SK-N-SH (cell line): Measurements from ENCODE around the gene PMEPA1. TPM values are rescaled to one million over a fixed set of nuclear protein-coding genes. Genes with fewer than 3 reads are reported as not detected.

Experiments
- CTCF ChIA-PET: fragments of 300-600, 350-600 bp; formaldehyde crosslinking; extraction: SDS; loops from one replicate; lab custom pipeline; 2021; lab: Yijun Ruan, JAX
- POLR2A ChIA-PET: fragments of 350-600 bp; sonication (Branson Sonifier 250); formaldehyde crosslinking; extraction: SDS; loops from one replicate; lab custom pipeline; 2020; ENCODE audit warnings: antibody characterized with exemption, inconsistent platforms; lab: Yijun Ruan, JAX
- DNase-seq: peaks from one replicate; pipeline ENCODE4 v3.0.0; 2012
- H2AFZ ChIP-seq: fragments of 200-600 bp; sonication (generic); 2 replicates; pipeline ENCODE4 v1.8.1; 2016; ENCODE audit warnings: antibody characterized with exemption, mild to moderate bottlenecking, low read depth
- H3F3A ChIP-seq: fragments of 200-600 bp; sonication (generic); replicated peaks from 2 replicates; pipeline ENCODE3; 2016; ENCODE audit warnings: antibody characterized with exemption, mild to moderate bottlenecking; ENCODE audit not compliant: insufficient read depth
- H3K27ac ChIP-seq, 2 experiments: fragments of 200-500 bp in 1 of 2; fragments of 200-600 bp in 1 of 2; sonication (Bioruptor generic) in 1 of 2; sonication (generic), shearing (Covaris generic) in 1 of 2; 2 replicates each; pipeline versions ENCODE4 v1.5.1 to v1.6.1; 2014 to 2016; ENCODE audit warnings: low read depth in 2 of 2, inconsistent platforms in 1 of 2, low read length in 1 of 2, mild to moderate bottlenecking in 1 of 2, mixed read lengths in 1 of 2
- H3K27me3 ChIP-seq: fragments of 200-600 bp; sonication (generic), shearing (Covaris generic); 2 replicates; pipeline ENCODE4 v1.6.1; 2016; ENCODE audit warnings: mixed run types; ENCODE audit not compliant: insufficient read depth
- H3K36me3 ChIP-seq, 2 experiments: fragments of 200-500 bp in 1 of 2; fragments of 200-600 bp in 1 of 2; sonication (Bioruptor generic) in 1 of 2; sonication (generic) in 1 of 2; replicated peaks in 1 of 2; 2 replicates each; pipeline versions ENCODE3 to v1.5.1; 2014 to 2016; ENCODE audit warnings: low read length in 1 of 2, mild to moderate bottlenecking in 1 of 2; ENCODE audit not compliant: insufficient read depth in 2 of 2, control insufficient read depth in 1 of 2
- H3K4me1 ChIP-seq, 2 experiments: fragments of 200-500 bp in 1 of 2; fragments of 200-600 bp in 1 of 2; sonication (Bioruptor generic) in 1 of 2; sonication (generic), shearing (Covaris generic) in 1 of 2; 2 replicates each; pipeline versions ENCODE4 v1.5.1 to v1.6.1; 2014 to 2016; ENCODE audit warnings: low read depth in 1 of 2, low read length in 1 of 2, mixed run types in 1 of 2; ENCODE audit not compliant: insufficient read depth in 2 of 2, control insufficient read depth in 1 of 2
- H3K4me2 ChIP-seq: fragments of 200-600 bp; sonication (generic), shearing (Covaris generic); 2 replicates; pipeline ENCODE4 v1.6.1; 2017; ENCODE audit warnings: mixed run types
- H3K4me3 ChIP-seq, 2 experiments: fragments of 200-500 bp in 1 of 2; fragments of 200-600 bp in 1 of 2; sonication (Bioruptor generic) in 1 of 2; sonication (generic), shearing (Covaris generic) in 1 of 2; 2 replicates each; pipeline versions ENCODE4 v1.5.1 to v1.8.1; 2014 to 2016; ENCODE audit warnings: low read depth in 2 of 2, inconsistent platforms in 1 of 2, low read length in 1 of 2, mild to moderate bottlenecking in 1 of 2, mixed read lengths in 1 of 2, moderate library complexity in 1 of 2
- H3K79me2 ChIP-seq: fragments of 200-600 bp; sonication (generic); 2 replicates; pipeline ENCODE4 v1.8.1; 2017; ENCODE audit warnings: mild to moderate bottlenecking; ENCODE audit not compliant: insufficient read depth
- H3K9ac ChIP-seq: fragments of 200-600 bp; sonication (generic); 2 replicates; pipeline ENCODE4 v1.6.1; 2017; ENCODE audit warnings: mixed run types
- H3K9me2 ChIP-seq: fragments of 200-600 bp; sonication (generic); 2 replicates; pipeline ENCODE4 v1.6.1; 2017; ENCODE audit warnings: mixed run types
- H3K9me3 ChIP-seq: fragments of 200-600 bp; sonication (generic); 2 replicates; pipeline ENCODE4 v1.6.1; 2017; ENCODE audit warnings: mixed run types, mild to moderate bottlenecking, moderate library complexity
- H4K20me1 ChIP-seq: fragments of 200-600 bp; sonication (generic); 2 replicates; pipeline ENCODE4 v1.6.1; 2017; ENCODE audit warnings: mild to moderate bottlenecking, mixed run types; ENCODE audit not compliant: insufficient read depth
- EP300 ChIP-seq, 2 experiments: IDR thresholded peaks; 2 replicates each; pipeline versions ENCODE4 v1.4.0 to v1.6.1; 2012; ENCODE audit warnings: borderline replicate concordance in 1 of 2, low read depth in 1 of 2, low read length in 1 of 2
- FOSL2 ChIP-seq: IDR thresholded peaks from 2 replicates; pipeline ENCODE4 v1.4.0; 2012; ENCODE audit warnings: low read depth, mild to moderate bottlenecking, moderate library complexity, borderline replicate concordance
- FOXJ3 ChIP-seq: sonication (generic); formaldehyde crosslinking; IDR thresholded peaks from 2 replicates; pipeline ENCODE4 v1.5.1; 2020; ENCODE audit warnings: mild to moderate bottlenecking, missing genetic modification reagents
- GABPA ChIP-seq: IDR thresholded peaks from 2 replicates; pipeline ENCODE4 v1.4.0; 2012; ENCODE audit warnings: low read depth, mild to moderate bottlenecking
- GATA2 ChIP-seq: sonication (generic); formaldehyde crosslinking; IDR thresholded peaks from 2 replicates; pipeline ENCODE4 v1.5.0; 2020; ENCODE audit warnings: mild to moderate bottlenecking, missing genetic modification reagents
- MAX ChIP-seq: IDR thresholded peaks from 2 replicates; pipeline ENCODE4 v1.4.0; 2012; ENCODE audit warnings: low read depth
- POLR2AphosphoS5 ChIP-seq: IDR thresholded peaks from 2 replicates; pipeline ENCODE4 v1.6.1; 2012; ENCODE audit warnings: low read depth, low read length
- RCOR1 ChIP-seq: fragments of 150-350 bp; IDR thresholded peaks from 2 replicates; pipeline ENCODE4 v1.6.1; 2017; ENCODE audit warnings: antibody characterized with exemption, low read length
- RFX5 ChIP-seq: IDR thresholded peaks from 2 replicates; pipeline ENCODE4 v1.6.1; 2012; ENCODE audit warnings: mild to moderate bottlenecking, improper control_type of control experiment, low read length
- SMC3 ChIP-seq: IDR thresholded peaks from 2 replicates; pipeline ENCODE4 v1.6.1; 2012; ENCODE audit warnings: low read depth, low read length, improper control_type of control experiment
- TCF12 ChIP-seq: IDR thresholded peaks from 2 replicates; pipeline ENCODE4 v1.4.0; 2012
- WGBS: methylation state at CpG from one replicate; pipeline ENCODE4 v1.1.6; 2017; ENCODE audit warnings: low lambda C conversion rate; 5-methylcytosine and 5-hydroxymethylcytosine counted together
- polyA plus RNA-seq, 3 experiments: library from polyadenylated mRNA; depleted of rRNA; stranded (reverse); fragments of >200 nt; gene quantifications; 2 replicates each; pipeline ENCODE4 v1.2.3, GENCODE V29; 2012
- TF ChIP-seq, protein P1 (sequence below): IDR thresholded peaks from 2 replicates; pipeline ENCODE4; 2012
- TF ChIP-seq, protein P2 (sequence below): IDR thresholded peaks from 2 replicates; pipeline ENCODE4 v1.6.1; 2012; ENCODE audit warnings: mild to moderate bottlenecking, low read depth, low read length, moderate library complexity

The PMEPA1 gene
- polyA plus RNA-seq, 1 of the 3 experiments (the other 2 are of a cell fraction) = 7.1 TPM

- H2AFZ ChIP-seq = no peak overlapping the region
- H3K27ac ChIP-seq = peak overlapping the region in 1 of 2 experiments; percentile 94; a peak in 2 of 4 replicates
- H3K4me1 ChIP-seq = peaks cover 14 to 99% of the 10 kb centered on the region in 2 experiments; a peak in 2 of 4 replicates
- no peak overlapping the region for H3K4me2 ChIP-seq
- peaks cover 100% of the 10 kb centered on the region for H3K79me2 ChIP-seq
- H3K9me2 ChIP-seq = no peaks in the 10 kb centered on the region
- no peaks in the 10 kb centered on the region for H3F3A ChIP-seq
- H3K9me3 ChIP-seq = no peaks in the 10 kb centered on the region
- DNase-seq = peak; percentile 57
- TF ChIP-seq TCF12 (no peak), FOXJ3 (CRISPR knock-in tag) (0 out of 2 replicates have a peak, but pooled peaks have one; percentile 26), FOSL2 (no peak), SMC3 (no peak), MAX (no peak), RFX5 (no peak), GATA2 (CRISPR knock-in tag) (0 out of 2 replicates have a peak, but pooled peaks have one; percentile 38), GABPA (no peak), RCOR1 (no peak), POLR2AphosphoS5 (no peak), EP300 (IDR thresholded peaks at IDR 0.05; ENCODE audit: borderline replicate concordance in 1 of 2, low read depth in 1 of 2, low read length in 1 of 2) (0 out of 4 replicates have a peak, but pooled peaks of 1 of the 2 experiments have one; percentile 25)
- TF ChIP-seq, protein P1, sequence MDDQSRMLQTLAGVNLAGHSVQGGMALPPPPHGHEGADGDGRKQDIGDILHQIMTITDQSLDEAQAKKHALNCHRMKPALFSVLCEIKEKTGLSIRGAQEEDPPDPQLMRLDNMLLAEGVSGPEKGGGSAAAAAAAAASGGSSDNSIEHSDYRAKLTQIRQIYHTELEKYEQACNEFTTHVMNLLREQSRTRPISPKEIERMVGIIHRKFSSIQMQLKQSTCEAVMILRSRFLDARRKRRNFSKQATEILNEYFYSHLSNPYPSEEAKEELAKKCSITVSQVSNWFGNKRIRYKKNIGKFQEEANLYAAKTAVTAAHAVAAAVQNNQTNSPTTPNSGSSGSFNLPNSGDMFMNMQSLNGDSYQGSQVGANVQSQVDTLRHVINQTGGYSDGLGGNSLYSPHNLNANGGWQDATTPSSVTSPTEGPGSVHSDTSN = no peak
- TF ChIP-seq, protein P2, sequence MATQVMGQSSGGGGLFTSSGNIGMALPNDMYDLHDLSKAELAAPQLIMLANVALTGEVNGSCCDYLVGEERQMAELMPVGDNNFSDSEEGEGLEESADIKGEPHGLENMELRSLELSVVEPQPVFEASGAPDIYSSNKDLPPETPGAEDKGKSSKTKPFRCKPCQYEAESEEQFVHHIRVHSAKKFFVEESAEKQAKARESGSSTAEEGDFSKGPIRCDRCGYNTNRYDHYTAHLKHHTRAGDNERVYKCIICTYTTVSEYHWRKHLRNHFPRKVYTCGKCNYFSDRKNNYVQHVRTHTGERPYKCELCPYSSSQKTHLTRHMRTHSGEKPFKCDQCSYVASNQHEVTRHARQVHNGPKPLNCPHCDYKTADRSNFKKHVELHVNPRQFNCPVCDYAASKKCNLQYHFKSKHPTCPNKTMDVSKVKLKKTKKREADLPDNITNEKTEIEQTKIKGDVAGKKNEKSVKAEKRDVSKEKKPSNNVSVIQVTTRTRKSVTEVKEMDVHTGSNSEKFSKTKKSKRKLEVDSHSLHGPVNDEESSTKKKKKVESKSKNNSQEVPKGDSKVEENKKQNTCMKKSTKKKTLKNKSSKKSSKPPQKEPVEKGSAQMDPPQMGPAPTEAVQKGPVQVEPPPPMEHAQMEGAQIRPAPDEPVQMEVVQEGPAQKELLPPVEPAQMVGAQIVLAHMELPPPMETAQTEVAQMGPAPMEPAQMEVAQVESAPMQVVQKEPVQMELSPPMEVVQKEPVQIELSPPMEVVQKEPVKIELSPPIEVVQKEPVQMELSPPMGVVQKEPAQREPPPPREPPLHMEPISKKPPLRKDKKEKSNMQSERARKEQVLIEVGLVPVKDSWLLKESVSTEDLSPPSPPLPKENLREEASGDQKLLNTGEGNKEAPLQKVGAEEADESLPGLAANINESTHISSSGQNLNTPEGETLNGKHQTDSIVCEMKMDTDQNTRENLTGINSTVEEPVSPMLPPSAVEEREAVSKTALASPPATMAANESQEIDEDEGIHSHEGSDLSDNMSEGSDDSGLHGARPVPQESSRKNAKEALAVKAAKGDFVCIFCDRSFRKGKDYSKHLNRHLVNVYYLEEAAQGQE = no peak
- no peak overlapping the region for H3K9ac ChIP-seq
- whole genome bisulfite sequencing = 89% methylated on average over 24 of the region's 28 CpGs
- peaks cover 0 to 6% of the 10 kb centered on the region in 2 experiments for H3K36me3 ChIP-seq
- peaks cover 99% of the 10 kb centered on the region for H4K20me1 ChIP-seq
- CTCF ChIA-PET = interaction anchor here (0.7 to 4.2 kb wide), 6 partner anchors 11 to 98 kb away, joined by 3 to 19 read pairs (median 4); no protein-coding TSS in a partner anchor
- POLR2A ChIA-PET = no interaction called here
- no peak overlapping the region for H3K4me3 ChIP-seq
- no peaks in the 10 kb centered on the region for H3K27me3 ChIP-seq
These were observed 27.4 kb downstream of the PMEPA1 start for GRCh38 chr20:57682184-57683101.
